ENCODE data around the gene FAM32A.

- TF ChIP-seq EZH2 (IDR thresholded peaks at IDR 0.05) = no peak
- TF ChIP-seq POLR2AphosphoS5 (IDR thresholded peaks at IDR 0.05; ENCODE audit: borderline replicate concordance, low read depth, low read length) = no peak
- TF ChIP-seq FOXP2 (optimal IDR thresholded peaks at IDR 0.05; ENCODE audit: control extremely low read depth, extremely low read length, insufficient read depth) = no peak
Observed at GRCh38 chr19:16154557-16154956, 30.7 kb upstream of the FAM32A start.

Data from SK-N-MC (cell line).